ENCODE data around the gene DBP. TPM values are rescaled to one million over a fixed set of nuclear protein-coding genes. Genes with fewer than 3 reads are reported as not detected.

Gene DBP, protein sequence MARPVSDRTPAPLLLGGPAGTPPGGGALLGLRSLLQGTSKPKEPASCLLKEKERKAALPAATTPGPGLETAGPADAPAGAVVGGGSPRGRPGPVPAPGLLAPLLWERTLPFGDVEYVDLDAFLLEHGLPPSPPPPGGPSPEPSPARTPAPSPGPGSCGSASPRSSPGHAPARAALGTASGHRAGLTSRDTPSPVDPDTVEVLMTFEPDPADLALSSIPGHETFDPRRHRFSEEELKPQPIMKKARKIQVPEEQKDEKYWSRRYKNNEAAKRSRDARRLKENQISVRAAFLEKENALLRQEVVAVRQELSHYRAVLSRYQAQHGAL
- total RNA-seq, result 1.5 and 2.6 TPM in 2 replicates

DNA sequence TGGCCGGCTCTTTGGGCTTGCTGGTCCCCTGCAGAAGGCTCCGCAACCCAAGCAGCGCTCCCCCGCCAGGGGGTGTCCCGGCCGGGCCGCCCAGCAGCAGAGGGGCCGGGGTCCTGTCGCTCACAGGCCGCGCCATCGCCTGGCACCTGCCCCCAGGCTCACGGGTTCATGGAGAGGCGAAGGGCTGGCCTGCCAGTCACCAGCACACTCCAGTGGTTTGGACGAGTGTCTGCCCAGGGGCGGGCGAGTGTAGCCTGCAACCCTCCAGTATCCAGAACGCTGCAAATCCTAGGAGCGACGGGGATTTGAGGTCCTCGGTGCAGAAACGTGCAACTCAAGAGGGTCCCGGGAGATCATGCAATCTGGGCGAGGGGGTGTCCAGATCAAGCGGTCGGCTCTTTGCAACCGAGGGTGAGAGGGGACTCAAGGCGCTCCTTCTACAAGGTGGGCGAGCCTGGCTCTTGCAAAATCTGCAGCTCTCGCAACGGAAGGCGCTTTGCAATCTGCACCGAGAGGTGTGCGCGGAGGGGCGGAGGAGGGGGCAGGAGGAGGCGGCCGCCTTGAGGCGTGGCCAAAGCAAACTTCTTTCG lies at the start of gene DBP:
DBP (minus strand) TSS at position 521 of the 590 bp plus-strand sequence; CDS start at position 136, 385 bp downstream.

DNA sequence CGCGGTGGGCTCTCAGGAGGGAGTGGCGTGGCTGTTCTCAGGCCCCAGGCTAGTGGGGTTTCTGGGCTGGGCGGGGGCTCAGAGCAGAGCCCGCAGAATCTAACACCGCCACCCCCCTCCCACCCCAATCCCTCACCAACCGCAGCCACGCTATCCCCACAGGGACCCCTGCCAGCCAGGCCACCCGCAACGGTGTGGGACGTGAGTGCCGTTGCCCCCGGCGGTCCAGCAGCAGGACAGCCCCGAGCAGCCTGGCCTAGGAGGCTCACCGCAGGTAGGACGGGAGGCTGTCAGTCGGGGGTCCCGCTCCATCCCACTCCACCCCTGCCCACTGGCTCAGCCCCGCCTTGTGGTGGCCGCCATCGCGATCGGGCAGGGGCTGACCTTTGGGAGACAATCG lies 35.8 kb upstream of the DBP start, which contains the start of gene NTN5:
NTN5 (minus strand) TSS at position 24 of the 400 bp plus-strand sequence. CDS start 2,031 bp downstream, outside the sequence.

DNA sequence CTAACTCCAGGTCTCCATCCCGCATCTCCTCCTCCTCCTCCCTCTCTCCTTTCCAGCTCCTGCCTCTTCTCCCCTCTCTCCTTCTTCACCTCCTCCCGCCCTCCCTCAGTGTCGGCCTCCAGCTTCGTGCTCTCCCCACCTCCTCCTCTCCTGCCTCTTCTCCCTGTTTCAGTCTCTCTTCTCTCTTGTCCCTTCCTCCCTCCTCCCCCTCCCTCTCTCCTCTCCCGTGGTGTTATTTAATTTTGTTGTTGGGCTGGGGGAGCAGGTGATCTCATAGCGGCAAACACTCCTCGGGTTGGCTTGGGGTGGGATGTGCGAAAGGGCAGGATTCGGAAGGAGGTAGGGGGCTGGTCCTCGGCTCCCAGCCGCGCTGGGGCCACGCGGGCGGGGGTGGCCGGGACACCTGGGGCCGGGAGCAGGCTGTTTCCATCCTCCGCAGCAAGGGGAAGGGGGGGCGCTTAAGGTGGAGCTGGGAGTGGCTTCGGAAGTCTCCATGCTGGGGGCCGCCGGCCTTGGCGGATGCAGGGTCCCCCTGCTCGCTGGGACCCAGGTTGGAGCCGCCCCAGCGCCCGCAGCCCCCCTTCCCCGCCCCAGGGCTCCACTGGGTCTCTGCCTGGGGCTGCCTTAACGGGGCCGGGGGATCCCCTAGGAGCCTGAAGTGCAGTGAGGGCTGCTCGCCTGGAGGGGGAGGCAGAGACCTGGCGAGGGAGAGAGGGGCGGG lies 9.0 kb upstream of the DBP start, which contains the start of gene CA11:
CA11 (minus strand) TSS at position 187 of the 721 bp plus-strand sequence. CDS start 555 bp downstream, outside the sequence.

DNA sequence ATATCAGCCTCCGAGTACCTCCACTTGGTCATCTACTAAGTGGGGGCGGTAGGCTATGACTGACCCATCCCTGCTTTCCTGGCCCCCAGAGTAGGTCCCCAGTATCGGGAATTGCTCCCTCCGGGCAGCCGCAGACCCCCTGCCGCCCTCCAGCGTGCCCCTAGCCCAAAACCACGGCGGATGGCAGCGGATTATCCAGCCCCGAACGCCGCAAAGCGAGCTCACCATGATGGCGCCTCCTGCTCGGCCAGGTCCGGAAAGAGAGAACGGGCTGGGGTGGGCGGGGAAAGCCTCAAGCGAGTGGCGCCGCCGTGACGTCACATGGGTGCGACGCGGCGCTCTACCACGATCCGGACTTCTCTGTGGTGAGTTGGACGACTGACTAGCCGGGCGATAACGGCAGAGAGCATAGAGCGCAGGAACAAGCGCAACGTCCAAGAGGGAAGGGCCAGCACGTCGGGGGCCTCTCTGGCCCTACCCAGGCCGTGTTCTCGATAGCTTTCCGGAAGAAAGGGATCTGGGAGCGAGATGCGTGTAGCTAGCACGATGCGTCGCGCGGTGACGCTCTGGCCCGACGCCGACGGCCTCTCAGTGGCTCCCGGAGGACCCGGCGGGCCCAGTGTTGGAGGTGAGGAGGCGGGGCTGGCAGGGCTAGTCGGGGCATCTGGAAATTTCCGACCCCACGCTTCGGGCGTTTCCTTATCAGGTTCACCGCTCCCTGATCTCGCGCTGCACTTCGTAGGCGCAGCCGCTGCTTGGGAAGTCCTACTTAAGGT lies 18.1 kb downstream of the DBP start, which contains the start of the genes RPL18 and SPHK2:
RPL18 (minus strand) TSS at position 263 of the 776 bp plus-strand sequence; CDS start at position 228, 35 bp downstream.
SPHK2 (plus strand) TSS at position 591 of the 776 bp plus-strand sequence. CDS start 1,009 bp downstream, outside the sequence.

DNA sequence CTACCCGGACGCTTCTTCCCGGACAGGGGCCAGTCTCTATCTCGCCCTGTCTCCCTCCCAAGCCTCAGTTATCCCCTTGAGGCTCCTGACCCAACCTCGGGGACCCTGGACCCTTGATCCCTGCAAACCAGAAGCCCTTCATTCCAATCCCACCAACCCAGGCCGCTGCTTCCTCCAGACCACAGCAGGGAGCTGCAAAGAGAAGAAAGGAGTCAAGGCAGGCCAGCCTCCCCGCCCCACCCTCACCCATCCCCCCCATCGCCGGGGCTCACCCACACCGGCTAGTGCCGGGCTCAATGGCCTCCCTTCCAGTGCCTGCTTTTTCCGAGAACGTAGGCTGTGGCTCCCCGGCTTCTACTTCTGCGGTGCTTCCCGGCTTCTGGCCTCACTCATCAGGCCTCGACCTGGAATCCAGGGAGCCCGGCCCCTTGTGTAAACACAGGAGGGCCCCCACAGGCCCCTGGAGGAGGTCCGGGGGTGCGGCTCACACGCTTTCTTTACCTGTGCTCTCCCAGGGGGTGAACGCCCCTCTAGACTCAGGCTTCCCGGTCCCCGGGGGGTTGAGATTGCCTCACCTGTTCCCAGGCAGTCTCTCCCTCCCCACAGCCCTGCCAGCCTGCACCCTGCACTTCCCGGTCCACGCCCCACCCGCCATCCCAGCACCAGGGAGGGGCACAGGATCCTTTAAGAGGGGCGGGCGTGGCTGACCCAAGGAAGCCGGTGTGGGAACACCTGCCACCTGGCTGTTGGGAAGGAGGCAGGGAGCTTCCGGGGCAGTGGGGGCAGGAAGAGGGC lies 22.5 kb downstream of the DBP start, which contains the start of gene FAM83E:
FAM83E (minus strand) TSS at position 641 of the 795 bp plus-strand sequence. CDS start 1,704 bp downstream, outside the sequence.

DNA sequence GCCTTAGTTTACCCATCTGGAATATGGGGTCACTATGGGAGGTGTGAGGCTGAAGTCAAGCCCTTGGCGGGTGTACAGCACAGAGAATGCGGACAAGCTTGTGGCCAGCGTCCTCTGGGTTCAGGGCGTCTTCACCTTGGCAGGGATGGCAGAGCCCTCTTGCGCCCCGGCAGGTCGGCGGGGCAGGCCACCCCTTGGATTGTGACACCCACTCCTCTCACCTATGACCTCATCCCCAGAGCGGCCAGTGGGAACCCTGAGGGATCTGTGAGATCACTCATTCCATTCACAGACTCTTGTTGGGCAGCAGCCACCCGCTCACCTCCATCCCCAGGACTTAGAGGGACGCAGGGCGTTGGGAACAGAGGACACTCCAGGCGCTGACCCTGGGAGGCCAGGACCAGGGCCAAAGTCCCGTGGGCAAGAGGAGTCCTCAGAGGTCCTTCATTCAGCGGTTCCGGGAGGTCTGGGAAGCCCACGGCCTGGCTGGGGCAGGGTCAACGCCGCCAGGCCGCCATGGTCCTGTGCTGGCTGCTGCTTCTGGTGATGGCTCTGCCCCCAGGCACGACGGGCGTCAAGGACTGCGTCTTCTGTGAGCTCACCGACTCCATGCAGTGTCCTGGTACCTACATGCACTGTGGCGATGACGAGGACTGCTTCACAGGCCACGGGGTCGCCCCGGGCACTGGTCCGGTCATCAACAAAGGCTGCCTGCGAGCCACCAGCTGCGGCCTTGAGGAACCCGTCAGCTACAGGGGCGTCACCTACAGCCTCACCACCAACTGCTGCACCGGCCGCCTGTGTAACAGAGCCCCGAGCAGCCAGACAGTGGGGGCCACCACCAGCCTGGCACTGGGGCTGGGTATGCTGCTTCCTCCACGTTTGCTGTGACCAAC lies 30.5 kb downstream of the DBP start, which contains the start of gene SPACA4:
SPACA4 (plus strand) TSS at position 280 of the 896 bp plus-strand sequence; CDS start at position 517, 237 bp downstream.

Other genes with a start within 250 kb of the DBP start
- 31.9 and 51.2 TPM in 2 replicates for gene KDELR1, start 245.8 kb downstream of the DBP start, total RNA-seq
- 0.19 and 0.32 TPM in 2 replicates for gene GRIN2D, start 243.7 kb downstream of the DBP start, total RNA-seq
- gene GRWD1, start 191.4 kb downstream of the DBP start, total RNA-seq, result 14.7 and 39.3 TPM in 2 replicates
- gene KCNJ14, start 181.8 kb downstream of the DBP start, total RNA-seq, result under 0.01 and 0.63 TPM in 2 replicates
- gene CYTH2, start 168.0 kb downstream of the DBP start, total RNA-seq, result 48.4 and 53.1 TPM in 2 replicates
- gene LMTK3, start 125.5 kb downstream of the DBP start, total RNA-seq, result 0.06 TPM in 1 of 2 replicates, not detected in the other
- not detected in 2 replicates for gene SULT2B1, start 85.2 kb downstream of the DBP start, total RNA-seq
- gene SPACA4, start 30.6 kb downstream of the DBP start, total RNA-seq, result not detected in 2 replicates
- gene FAM83E, start 22.3 kb downstream of the DBP start, total RNA-seq, result 0.49 and 0.94 TPM in 2 replicates
- gene RPL18, start 18.2 kb downstream of the DBP start, total RNA-seq, result 1,360 and 2,089 TPM in 2 replicates
- gene SPHK2, start 17.9 kb downstream of the DBP start, total RNA-seq, result 5.2 and 6.4 TPM in 2 replicates
- gene CA11, start 8.8 kb upstream of the DBP start, total RNA-seq, result 0.97 and 2.7 TPM in 2 replicates
- 0.06 and 0.16 TPM in 2 replicates for gene NTN5, start 35.6 kb upstream of the DBP start, total RNA-seq
- gene FUT2, start 58.6 kb upstream of the DBP start, total RNA-seq, result not detected in 2 replicates
- gene MAMSTR, start 82.3 kb upstream of the DBP start, total RNA-seq, result 0.16 and 0.25 TPM in 2 replicates
- 60.3 and 78.2 TPM in 2 replicates for gene RASIP1, start 103.2 kb upstream of the DBP start, total RNA-seq
- gene IZUMO1, start 109.5 kb upstream of the DBP start, total RNA-seq, result 0.16 and 0.50 TPM in 2 replicates
- gene FUT1, start 115.3 kb upstream of the DBP start, total RNA-seq, result 6.3 and 6.9 TPM in 2 replicates
- gene FGF21, start 118.1 kb upstream of the DBP start, total RNA-seq, result not detected in 2 replicates
- 31.7 and 33.9 TPM in 2 replicates for gene BCAT2, start 173.7 kb upstream of the DBP start, total RNA-seq
- 5.7 and 9.9 TPM in 2 replicates for gene HSD17B14, start 199.1 kb upstream of the DBP start, total RNA-seq
- 0.32 and 4.3 TPM in 2 replicates for gene PLEKHA4, start 231.2 kb upstream of the DBP start, total RNA-seq
- gene PPP1R15A, start 235.0 kb upstream of the DBP start, total RNA-seq, result 22.8 and 63.6 TPM in 2 replicates